Mucosa of descending colon (tissue), 3 donors: Measurements from ENCODE around the gene PCDH9. TPM values are rescaled to one million over a fixed set of nuclear protein-coding genes. Genes with fewer than 3 reads are reported as not detected.

ENCODE experiments used
- ATAC-seq: fragments of 200-7000 bp; cut with Tn5 transposase; one replicate; pipeline ENCODE4 v1.9.1; 2020; ENCODE audit warnings: mild to moderate bottlenecking, moderate library complexity
- DNase-seq, 3 donors: peaks; one replicate each; pipeline ENCODE4 v3.0.0-alpha.2; 2020
- H3K36me3 ChIP-seq: fragments of 200-600 bp; one replicate; pipeline ENCODE4 v1.8.0; 2021; ENCODE audit warnings: low read depth, mild to moderate bottlenecking
- H3K4me1 ChIP-seq: fragments of 200-600 bp; one replicate; pipeline ENCODE4 v1.8.0; 2021; ENCODE audit warnings: low read depth, mild to moderate bottlenecking
- H3K4me3 ChIP-seq: fragments of 200-600 bp; one replicate; pipeline ENCODE4 v1.8.0; 2021; ENCODE audit warnings: mild to moderate bottlenecking
- H3K9me3 ChIP-seq: fragments of 200-600 bp; one replicate; pipeline ENCODE4 v1.8.0; 2021; ENCODE audit warnings: mild to moderate bottlenecking
- intact Hi-C, 2 donors: fragments of 100-400 bp; cut with DNase I in 1 of 2; cut with micrococcal nuclease in 1 of 2; formaldehyde crosslinking; loops; one replicate each; pipeline versions ENCODE4 v1.11.0 to v1.11.1; 2022; cut with DNase I, micrococcal nuclease
- total RNA-seq, 3 donors: library from RNA; stranded (reverse); fragmentation: NEBNext Ultra II Directional in 2 of 3; extraction: Animal tissue kit (Norgen Biotek cat#: 25700) in 2 of 3; gene quantifications; one replicate each; pipeline versions ENCODE4 v1.2.1 to v1.2.4, GENCODE V29; 2021 to 2023
- TF ChIP-seq, protein P1 (sequence below): fragments of 200-600 bp; IDR thresholded peaks from one replicate; pipeline ENCODE4 v1.8.0; 2022; ENCODE audit warnings: antibody characterized with exemption, mild to moderate bottlenecking
- donor health status: DM: no; HTN: no; CAD: no; lungs with moderate emphysema.
- donor health status: DM: no; HTN: no; CAD: no.
- donor health status: DM: no; HTN: yes; CAD: no.

PCDH9 gene
- total RNA-seq, 3 donors from 2014 or later: 0.58 to 5.0 (median 0.80) TPM

DNA sequence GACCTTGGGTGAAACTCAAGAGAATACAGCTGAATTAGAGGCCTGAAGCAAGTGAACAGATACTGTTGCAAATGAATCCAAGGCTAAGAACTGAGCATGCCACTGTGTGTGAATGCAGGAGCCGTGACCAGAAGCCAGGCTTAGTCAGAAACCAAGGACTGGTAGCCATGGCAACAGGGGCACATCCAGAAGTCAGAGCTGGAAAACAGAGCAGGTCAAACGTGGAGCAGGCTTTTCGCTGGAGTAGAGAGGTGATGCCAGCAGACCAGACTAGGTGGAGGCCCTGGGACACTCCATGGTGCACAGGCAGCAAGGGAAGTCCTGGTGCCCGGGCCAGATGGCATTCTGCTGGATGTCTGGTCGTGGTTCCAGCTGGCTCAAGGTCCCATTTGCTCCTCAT, 564.1 kb downstream of the PCDH9 start:
- H3K9me3 ChIP-seq: no peaks in the 10 kb centered on the region
- H3K4me1 ChIP-seq: no peaks in the 10 kb centered on the region
- DNase-seq (no peak), ATAC-seq (no peak)
- intact Hi-C loops: no loop called here
- H3K36me3 ChIP-seq: no peaks in the 10 kb centered on the region
- TF ChIP-seq, protein P1, sequence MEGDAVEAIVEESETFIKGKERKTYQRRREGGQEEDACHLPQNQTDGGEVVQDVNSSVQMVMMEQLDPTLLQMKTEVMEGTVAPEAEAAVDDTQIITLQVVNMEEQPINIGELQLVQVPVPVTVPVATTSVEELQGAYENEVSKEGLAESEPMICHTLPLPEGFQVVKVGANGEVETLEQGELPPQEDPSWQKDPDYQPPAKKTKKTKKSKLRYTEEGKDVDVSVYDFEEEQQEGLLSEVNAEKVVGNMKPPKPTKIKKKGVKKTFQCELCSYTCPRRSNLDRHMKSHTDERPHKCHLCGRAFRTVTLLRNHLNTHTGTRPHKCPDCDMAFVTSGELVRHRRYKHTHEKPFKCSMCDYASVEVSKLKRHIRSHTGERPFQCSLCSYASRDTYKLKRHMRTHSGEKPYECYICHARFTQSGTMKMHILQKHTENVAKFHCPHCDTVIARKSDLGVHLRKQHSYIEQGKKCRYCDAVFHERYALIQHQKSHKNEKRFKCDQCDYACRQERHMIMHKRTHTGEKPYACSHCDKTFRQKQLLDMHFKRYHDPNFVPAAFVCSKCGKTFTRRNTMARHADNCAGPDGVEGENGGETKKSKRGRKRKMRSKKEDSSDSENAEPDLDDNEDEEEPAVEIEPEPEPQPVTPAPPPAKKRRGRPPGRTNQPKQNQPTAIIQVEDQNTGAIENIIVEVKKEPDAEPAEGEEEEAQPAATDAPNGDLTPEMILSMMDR: no peak
- no peak overlapping the region for H3K4me3 ChIP-seq

DNA sequence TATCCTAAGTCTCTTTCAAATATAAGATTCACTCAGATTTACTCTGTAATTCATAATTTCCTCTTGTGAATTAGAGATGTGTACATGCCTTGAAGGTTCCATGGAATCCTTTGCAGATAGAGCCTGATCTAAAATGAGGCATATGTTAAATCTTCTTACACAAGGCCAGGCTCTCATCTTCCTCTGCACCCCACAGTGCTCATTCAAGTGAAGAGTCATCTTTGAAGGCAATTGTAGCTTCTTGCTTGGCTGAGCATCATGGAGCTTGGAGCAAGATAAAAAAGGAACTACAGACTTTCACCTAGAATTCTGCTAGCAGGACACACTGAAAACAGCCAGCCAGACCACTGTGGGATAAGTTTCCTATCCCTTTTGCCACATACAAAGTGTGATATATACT, 566.4 kb downstream of the PCDH9 start:
- Histone ChIP-seq H3K36me3 (no peaks in the 10 kb centered on the region), H3K4me3 (no peak overlapping the region), H3K9me3 (no peaks in the 10 kb centered on the region), H3K4me1 (no peaks in the 10 kb centered on the region)
- ATAC-seq (no peak), DNase-seq (no peak)
- intact Hi-C loops: no loop called here
- TF ChIP-seq, protein P1: no peak

DNA sequence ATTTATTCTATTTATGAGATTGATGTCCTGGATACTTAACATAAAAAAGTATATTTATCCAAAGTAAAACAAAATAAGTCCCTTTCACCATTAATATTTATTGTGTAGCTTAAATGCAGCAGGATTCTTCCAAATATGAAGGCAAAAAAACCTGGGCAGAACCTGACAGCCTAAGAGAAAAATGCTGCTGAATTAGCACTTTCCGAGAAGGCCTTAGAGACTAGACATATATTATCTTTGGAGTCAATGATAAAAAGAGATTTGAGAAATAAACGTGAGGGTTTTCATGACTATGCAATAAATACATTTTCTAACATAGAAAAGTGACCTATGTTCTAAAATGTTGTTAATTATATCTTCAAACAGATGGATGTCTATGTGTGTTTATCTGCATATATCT, 566.9 kb downstream of the PCDH9 start:
- ATAC-seq (no peak), DNase-seq (no peak)
- no peak overlapping the region for H3K4me3 ChIP-seq
- H3K4me1 ChIP-seq: no peaks in the 10 kb centered on the region
- TF ChIP-seq, protein P1: no peak
- intact Hi-C loops: no loop called here
- H3K9me3 ChIP-seq: no peaks in the 10 kb centered on the region
- no peaks in the 10 kb centered on the region for H3K36me3 ChIP-seq

DNA sequence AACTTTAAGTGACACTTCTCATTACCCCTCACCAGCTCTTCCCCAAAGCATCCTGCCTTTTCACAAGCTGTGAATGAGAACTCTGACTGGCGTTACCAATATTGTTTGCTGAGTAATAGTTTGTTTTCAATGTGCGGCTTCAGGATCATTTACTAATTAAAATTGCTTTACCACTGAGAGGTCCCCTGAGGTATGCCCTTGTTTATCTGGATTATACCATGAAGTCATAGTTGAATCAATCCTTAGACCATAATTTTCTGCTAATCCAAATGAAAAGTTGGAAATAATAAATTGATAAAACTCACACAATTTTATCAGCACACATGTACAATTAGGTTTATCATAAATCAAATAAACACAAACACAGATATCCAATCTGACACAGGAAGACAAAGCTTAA, 568.8 kb downstream of the PCDH9 start:
- no peak for DNase-seq
- ATAC-seq: no peak
- Histone ChIP-seq H3K9me3 (no peaks in the 10 kb centered on the region), H3K36me3 (no peaks in the 10 kb centered on the region), H3K4me1 (no peaks in the 10 kb centered on the region), H3K4me3 (no peak overlapping the region)
- intact Hi-C loops: no loop called here
- TF ChIP-seq, protein P1: no peak

DNA sequence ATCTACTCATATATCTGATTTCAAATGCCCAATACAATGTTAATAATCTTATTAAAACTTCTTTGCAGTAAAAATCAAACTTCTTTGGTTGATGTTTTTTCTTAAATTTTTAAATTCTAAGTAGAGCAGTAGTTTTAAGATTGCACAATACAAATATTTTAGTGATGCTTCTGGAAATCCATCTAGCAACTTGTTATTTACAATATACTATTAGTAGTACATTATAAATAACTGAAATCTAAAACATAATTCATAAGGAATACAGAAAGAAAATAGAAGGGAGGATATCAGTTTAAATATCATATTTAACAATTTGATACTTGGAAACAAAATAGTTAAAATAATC, 569.7 kb downstream of the PCDH9 start:
- ATAC-seq (no peak), DNase-seq (no peak)
- TF ChIP-seq, protein P1: no peak
- Histone ChIP-seq H3K4me3 (no peak overlapping the region), H3K4me1 (no peaks in the 10 kb centered on the region), H3K9me3 (no peaks in the 10 kb centered on the region), H3K36me3 (no peaks in the 10 kb centered on the region)
- intact Hi-C loops: no loop called here

DNA sequence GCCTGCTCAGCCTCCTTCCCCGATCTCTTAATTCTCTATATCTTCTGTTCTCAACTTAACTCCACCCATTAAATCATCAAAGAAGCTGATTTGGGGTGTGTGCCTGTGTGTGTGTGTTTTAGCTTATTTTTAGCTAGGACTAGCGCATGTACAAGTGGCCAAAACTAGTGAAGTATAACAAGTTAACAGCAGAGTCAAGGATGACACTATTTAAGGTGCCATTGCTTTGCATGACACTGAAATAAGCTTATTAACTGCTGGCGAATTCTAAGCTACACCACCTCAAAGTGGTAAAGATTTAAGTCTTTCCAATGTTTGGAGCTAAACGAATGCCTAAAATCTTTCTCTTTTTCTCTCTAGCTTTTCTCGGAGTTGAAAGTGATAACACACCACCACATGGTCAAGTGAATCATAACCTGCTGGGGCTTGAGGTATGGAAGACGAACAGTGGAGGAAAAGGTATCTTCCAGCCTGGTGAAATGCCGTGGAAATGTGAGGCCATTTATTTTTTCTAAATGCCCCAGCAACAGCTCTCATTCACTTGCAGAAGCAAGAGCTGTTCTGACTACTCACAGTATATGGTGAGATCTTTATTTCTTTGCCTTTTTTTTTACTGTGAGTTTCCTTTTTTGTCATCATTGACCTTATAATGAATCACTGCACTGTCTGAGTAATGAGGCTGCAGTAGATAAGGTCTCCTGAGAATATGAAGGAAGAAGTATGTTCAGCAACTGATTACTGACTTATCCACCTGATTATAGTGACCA, 570.3 kb downstream of the PCDH9 start:
- no peak overlapping the region for H3K4me3 ChIP-seq
- no peaks in the 10 kb centered on the region for H3K4me1 ChIP-seq
- ATAC-seq (no peak), DNase-seq (no peak)
- H3K9me3 ChIP-seq: no peaks in the 10 kb centered on the region
- TF ChIP-seq, protein P1: no peak
- intact Hi-C loops: no loop called here
- no peaks in the 10 kb centered on the region for H3K36me3 ChIP-seq
